Tibial nerve (tissue), 3 donors: Measurements from ENCODE around the gene ORC5.

Experiments used
- CTCF ChIP-seq, 5 experiments: fragments of 200-600 bp in 3 of 5; fragments of 450-650 bp in 2 of 5; sonication (generic) in 3 of 5; IDR thresholded peaks; one replicate each; pipeline ENCODE4 v1.5.1; 2016 to 2019; ENCODE audit warnings: antibody characterized with exemption in 5 of 5, mild to moderate bottlenecking in 3 of 5, moderate library complexity in 2 of 5
- POLR2A ChIP-seq, 2 donors: fragments of 450-650 bp; IDR thresholded peaks; one replicate each; pipeline ENCODE4 v1.6.1; 2017; ENCODE audit warnings: antibody characterized with exemption in 2 of 2, mild to moderate bottlenecking in 2 of 2, moderate library complexity in 2 of 2

GRCh38 chr7:104241538-104242209 is 33.9 kb upstream of the ORC5 start:
- TF ChIP-seq CTCF (IDR thresholded peaks at IDR 0.05): no peak
- no peak for TF ChIP-seq POLR2A (IDR thresholded peaks at IDR 0.05)
